GM12891 (cell line): Measurements from ENCODE around the gene RFNG.

Experiments used
- PAX5 ChIP-seq: IDR thresholded peaks from 2 replicates; pipeline ENCODE4 v1.6.1; 2011; ENCODE audit warnings: low read length, moderate library complexity, mild to moderate bottlenecking; ENCODE audit not compliant: insufficient read depth, severe bottlenecking
- POLR2A ChIP-seq: IDR thresholded peaks from 2 replicates; pipeline ENCODE4 v1.6.1; 2011; ENCODE audit warnings: low read depth, low read length, control low read depth
- POLR2AphosphoS5 ChIP-seq: IDR thresholded peaks from 2 replicates; pipeline ENCODE4 v1.6.1; 2011; ENCODE audit warnings: low read depth, low read length, control low read depth
- POU2F2 ChIP-seq: IDR thresholded peaks from 2 replicates; pipeline ENCODE4 v1.6.1; 2011; ENCODE audit warnings: low read depth, mild to moderate bottlenecking, control low read depth, low read length, moderate library complexity
- SPI1 ChIP-seq: IDR thresholded peaks from 2 replicates; pipeline ENCODE4 v1.6.1; 2011; ENCODE audit warnings: low read depth, low read length, control low read depth
- TAF1 ChIP-seq: IDR thresholded peaks from 2 replicates; pipeline ENCODE4 v1.6.1; 2011; ENCODE audit warnings: low read depth, low read length, control low read depth

DNA sequence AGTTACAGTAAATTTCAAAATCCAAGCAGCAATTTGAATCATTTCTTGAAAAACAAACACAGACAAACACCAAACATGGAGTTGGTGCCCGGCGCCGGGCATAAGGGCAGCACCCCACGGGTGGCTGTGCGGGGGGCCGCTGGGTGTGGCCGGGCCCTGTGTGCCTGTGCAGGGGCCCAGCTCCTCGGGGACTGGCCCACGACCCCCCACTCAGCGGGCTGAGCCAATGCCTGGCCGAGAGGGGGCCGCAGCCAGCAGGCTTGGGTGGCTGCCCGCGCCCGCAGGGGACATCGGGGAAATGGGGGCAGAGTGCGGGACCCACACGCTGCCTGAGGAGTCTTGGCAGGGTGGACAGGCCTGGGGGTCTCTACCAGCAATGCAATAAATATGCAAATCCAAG lies 26.8 kb upstream of the RFNG start:
- TF ChIP-seq SPI1 (no peak), PAX5 (no peak), POLR2A (no peak), TAF1 (no peak), POLR2AphosphoS5 (0 out of 2 replicates have a peak, but pooled peaks have one; percentile 7), POU2F2 (no peak)
